PC-9 (cell line): ENCODE results near the gene MYLK.

Experiments used
- CTCF ChIP-seq: fragments of 200-600 bp; sonication (generic); conservative IDR thresholded peaks from 2 replicates; pipeline ENCODE4 v1.6.1; 2017; ENCODE audit warnings: mixed run types, antibody characterized with exemption, mild to moderate bottlenecking, moderate library complexity
- EZH2 ChIP-seq: fragments of 200-600 bp; sonication (generic); IDR thresholded peaks from 2 replicates; pipeline ENCODE4 v1.8.0; 2017; ENCODE audit warnings: antibody characterized with exemption, low read depth

GRCh38 chr3:123808812-123809211, 75.3 kb downstream of the MYLK start:
- no peak for TF ChIP-seq CTCF
- no peak for TF ChIP-seq EZH2
